HG03460 (cell line): Measurements from ENCODE around the gene LRP4.
"Not testable (repeated sequence)": the region's sequence is repeated elsewhere in the genome, so short reads cannot be mapped to it uniquely, and the experiment has no call there.

Source experiments
- ATAC-seq: cut with Tn5 transposase; IDR thresholded peaks from one replicate; pipeline ENCODE4 v1.9.1; 2021; ENCODE audit not compliant: unreplicated experiment

Gene LRP4

GRCh38 chr11:46918083-46918787, at the start of gene LRP4:
TSS of gene LRP4 (minus strand) at chr11:46918550. CDS start at chr11:46918379, 171 bp downstream.
- ATAC-seq: no peak

GRCh38 chr11:46967962-46968361, 49.6 kb upstream of the LRP4 start:
- no peak for ATAC-seq

- no peak for ATAC-seq
These were observed 48.4 kb upstream of the LRP4 start for GRCh38 chr11:46966773-46967172.

GRCh38 chr11:46963844-46964243, 45.5 kb upstream of the LRP4 start:
- ATAC-seq: no peak

GRCh38 chr11:46961886-46962285, 43.5 kb upstream of the LRP4 start:
- not testable (repeated sequence) for ATAC-seq

- ATAC-seq: no peak
These were observed 42.7 kb upstream of the LRP4 start for GRCh38 chr11:46961041-46961440.

- no peak for ATAC-seq
These were observed 40.4 kb upstream of the LRP4 start for GRCh38 chr11:46958777-46959176.

GRCh38 chr11:46953093-46953492, 34.7 kb upstream of the LRP4 start:
- no peak for ATAC-seq

GRCh38 chr11:46952553-46952952, 34.2 kb upstream of the LRP4 start:
- no peak for ATAC-seq

GRCh38 chr11:46951864-46952263, 33.5 kb upstream of the LRP4 start:
- no peak for ATAC-seq

- no peak for ATAC-seq
These were observed 30.9 kb upstream of the LRP4 start for GRCh38 chr11:46949297-46949696.

GRCh38 chr11:46948378-46949131, 30.2 kb upstream of the LRP4 start:
- ATAC-seq: no peak

GRCh38 chr11:46947399-46948077, 29.2 kb upstream of the LRP4 start:
- ATAC-seq: no peak

GRCh38 chr11:46944356-46945075, 26.2 kb upstream of the LRP4 start:
- ATAC-seq: no peak

- ATAC-seq: no peak
These were observed 23.8 kb upstream of the LRP4 start for GRCh38 chr11:46942172-46942571.

- ATAC-seq: peak; percentile 91
These were observed 18.1 kb upstream of the LRP4 start, which contains the start of gene CSTPP1 for GRCh38 chr11:46936138-46937110. TSS of gene CSTPP1 (plus strand) at chr11:46936761. CDS start at chr11:46936806, 45 bp downstream.

- ATAC-seq: no peak
These were observed 11.7 kb upstream of the LRP4 start for GRCh38 chr11:46930089-46930488.

- ATAC-seq: not testable (repeated sequence)
These were observed 10.4 kb upstream of the LRP4 start for GRCh38 chr11:46928701-46929100.

GRCh38 chr11:46927928-46928327, 9.6 kb upstream of the LRP4 start:
- not testable (repeated sequence) for ATAC-seq

GRCh38 chr11:46920755-46921154, 2.4 kb upstream of the LRP4 start:
- ATAC-seq: no peak
